Measurements from ENCODE around the gene AURKAIP1. TPM values are rescaled to one million over a fixed set of nuclear protein-coding genes. Genes with fewer than 3 reads are reported as not detected.
A peak's percentile ranks its signal among the peaks of the same experiment; 100 is the strongest.

The AURKAIP1 gene
- polyA plus RNA-seq, 2 of the 4 experiments (the other 2 are of a cell fraction), result 62.0 to 102 TPM

DNA sequence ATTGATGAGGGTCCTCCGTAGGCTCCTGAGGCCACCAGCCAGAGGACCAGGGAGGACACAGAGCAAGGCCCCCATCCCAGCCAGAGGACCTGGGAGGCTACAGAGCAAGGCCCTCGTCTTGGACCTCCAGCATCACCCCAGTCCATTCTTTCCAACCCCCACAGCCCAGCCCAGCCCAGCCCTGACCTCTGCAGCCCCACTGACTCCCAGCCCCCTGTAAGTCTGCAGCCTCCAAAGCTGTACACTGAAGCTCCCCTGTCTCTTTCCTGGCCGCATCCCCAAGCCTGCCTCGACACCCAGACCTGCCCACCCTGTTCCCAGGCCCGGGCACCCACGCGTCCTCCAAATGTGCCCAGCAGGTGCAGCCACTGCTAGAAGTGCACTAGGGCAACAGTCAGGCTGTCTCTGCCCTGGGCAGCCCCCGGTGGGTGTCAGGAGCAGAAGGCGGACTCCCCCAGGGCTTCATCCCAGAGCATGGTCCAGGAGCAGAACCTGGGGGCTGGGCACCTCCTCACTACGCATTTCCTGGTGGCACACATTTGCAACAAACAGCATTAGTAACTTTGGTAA is 27.9 kb downstream of the AURKAIP1 start:
- CTCF ChIA-PET, result interaction anchor here (1.1 to 7.2 kb wide), 10 partner anchors 11 to 159 kb away, joined by 3 to 73 read pairs (median 6); partner anchors contain the start of genes AURKAIP1 and TAS1R3
- FAIRE-seq (no peak), DNase-seq (ENCODE audit: low read depth in 1 of 2, low spot score in 1 of 2) (no peak), ATAC-seq (no peak)
- Histone ChIP-seq H3K4me2 (peak overlapping the region; percentile 97), H3K4me1 (peaks cover 50% of the 10 kb centered on the region), H3K27ac (peak overlapping the region; percentile 99 to 100), H3K4me3 (peak overlapping the region; percentile 87), H3K9me3 (no peaks in the 10 kb centered on the region)
- no peak for TF ChIP-seq MAZ (IDR thresholded peaks at IDR 0.05; ENCODE audit: borderline replicate concordance, low read depth, low read length)
- TF ChIP-seq RARB (CRISPR knock-in tag; IDR thresholded peaks at IDR 0.05), result no peak
- TF ChIP-seq CHD4 (IDR thresholded peaks at IDR 0.05; ENCODE audit: borderline replicate concordance), result no peak
- TF ChIP-seq, protein P1, sequence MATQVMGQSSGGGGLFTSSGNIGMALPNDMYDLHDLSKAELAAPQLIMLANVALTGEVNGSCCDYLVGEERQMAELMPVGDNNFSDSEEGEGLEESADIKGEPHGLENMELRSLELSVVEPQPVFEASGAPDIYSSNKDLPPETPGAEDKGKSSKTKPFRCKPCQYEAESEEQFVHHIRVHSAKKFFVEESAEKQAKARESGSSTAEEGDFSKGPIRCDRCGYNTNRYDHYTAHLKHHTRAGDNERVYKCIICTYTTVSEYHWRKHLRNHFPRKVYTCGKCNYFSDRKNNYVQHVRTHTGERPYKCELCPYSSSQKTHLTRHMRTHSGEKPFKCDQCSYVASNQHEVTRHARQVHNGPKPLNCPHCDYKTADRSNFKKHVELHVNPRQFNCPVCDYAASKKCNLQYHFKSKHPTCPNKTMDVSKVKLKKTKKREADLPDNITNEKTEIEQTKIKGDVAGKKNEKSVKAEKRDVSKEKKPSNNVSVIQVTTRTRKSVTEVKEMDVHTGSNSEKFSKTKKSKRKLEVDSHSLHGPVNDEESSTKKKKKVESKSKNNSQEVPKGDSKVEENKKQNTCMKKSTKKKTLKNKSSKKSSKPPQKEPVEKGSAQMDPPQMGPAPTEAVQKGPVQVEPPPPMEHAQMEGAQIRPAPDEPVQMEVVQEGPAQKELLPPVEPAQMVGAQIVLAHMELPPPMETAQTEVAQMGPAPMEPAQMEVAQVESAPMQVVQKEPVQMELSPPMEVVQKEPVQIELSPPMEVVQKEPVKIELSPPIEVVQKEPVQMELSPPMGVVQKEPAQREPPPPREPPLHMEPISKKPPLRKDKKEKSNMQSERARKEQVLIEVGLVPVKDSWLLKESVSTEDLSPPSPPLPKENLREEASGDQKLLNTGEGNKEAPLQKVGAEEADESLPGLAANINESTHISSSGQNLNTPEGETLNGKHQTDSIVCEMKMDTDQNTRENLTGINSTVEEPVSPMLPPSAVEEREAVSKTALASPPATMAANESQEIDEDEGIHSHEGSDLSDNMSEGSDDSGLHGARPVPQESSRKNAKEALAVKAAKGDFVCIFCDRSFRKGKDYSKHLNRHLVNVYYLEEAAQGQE (IDR thresholded peaks at IDR 0.05), result no peak
- no peak for TF ChIP-seq MAFK (IDR thresholded peaks at IDR 0.05; ENCODE audit: partially characterized antibody)
- TF ChIP-seq EHF (CRISPR knock-in tag; IDR thresholded peaks at IDR 0.05), result no peak
- TF ChIP-seq RCOR1 (IDR thresholded peaks at IDR 0.05; ENCODE audit: low read depth, low read length), result no peak
- TF ChIP-seq, protein P2, sequence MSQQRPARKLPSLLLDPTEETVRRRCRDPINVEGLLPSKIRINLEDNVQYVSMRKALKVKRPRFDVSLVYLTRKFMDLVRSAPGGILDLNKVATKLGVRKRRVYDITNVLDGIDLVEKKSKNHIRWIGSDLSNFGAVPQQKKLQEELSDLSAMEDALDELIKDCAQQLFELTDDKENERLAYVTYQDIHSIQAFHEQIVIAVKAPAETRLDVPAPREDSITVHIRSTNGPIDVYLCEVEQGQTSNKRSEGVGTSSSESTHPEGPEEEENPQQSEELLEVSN (IDR thresholded peaks at IDR 0.05; ENCODE audit: borderline replicate concordance, low read depth), result no peak
- TF ChIP-seq, protein P3, sequence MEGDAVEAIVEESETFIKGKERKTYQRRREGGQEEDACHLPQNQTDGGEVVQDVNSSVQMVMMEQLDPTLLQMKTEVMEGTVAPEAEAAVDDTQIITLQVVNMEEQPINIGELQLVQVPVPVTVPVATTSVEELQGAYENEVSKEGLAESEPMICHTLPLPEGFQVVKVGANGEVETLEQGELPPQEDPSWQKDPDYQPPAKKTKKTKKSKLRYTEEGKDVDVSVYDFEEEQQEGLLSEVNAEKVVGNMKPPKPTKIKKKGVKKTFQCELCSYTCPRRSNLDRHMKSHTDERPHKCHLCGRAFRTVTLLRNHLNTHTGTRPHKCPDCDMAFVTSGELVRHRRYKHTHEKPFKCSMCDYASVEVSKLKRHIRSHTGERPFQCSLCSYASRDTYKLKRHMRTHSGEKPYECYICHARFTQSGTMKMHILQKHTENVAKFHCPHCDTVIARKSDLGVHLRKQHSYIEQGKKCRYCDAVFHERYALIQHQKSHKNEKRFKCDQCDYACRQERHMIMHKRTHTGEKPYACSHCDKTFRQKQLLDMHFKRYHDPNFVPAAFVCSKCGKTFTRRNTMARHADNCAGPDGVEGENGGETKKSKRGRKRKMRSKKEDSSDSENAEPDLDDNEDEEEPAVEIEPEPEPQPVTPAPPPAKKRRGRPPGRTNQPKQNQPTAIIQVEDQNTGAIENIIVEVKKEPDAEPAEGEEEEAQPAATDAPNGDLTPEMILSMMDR (IDR thresholded peaks at IDR 0.05), result no peak
- no peak for TF ChIP-seq NPAS2 (CRISPR knock-in tag; IDR thresholded peaks at IDR 0.05; ENCODE audit: borderline replicate concordance)
- no peak for TF ChIP-seq HDAC2 (IDR thresholded peaks at IDR 0.05)
- TF ChIP-seq CBX2 (IDR thresholded peaks at IDR 0.05; ENCODE audit: borderline replicate concordance, low read depth), result no peak
- TF ChIP-seq, protein P4, sequence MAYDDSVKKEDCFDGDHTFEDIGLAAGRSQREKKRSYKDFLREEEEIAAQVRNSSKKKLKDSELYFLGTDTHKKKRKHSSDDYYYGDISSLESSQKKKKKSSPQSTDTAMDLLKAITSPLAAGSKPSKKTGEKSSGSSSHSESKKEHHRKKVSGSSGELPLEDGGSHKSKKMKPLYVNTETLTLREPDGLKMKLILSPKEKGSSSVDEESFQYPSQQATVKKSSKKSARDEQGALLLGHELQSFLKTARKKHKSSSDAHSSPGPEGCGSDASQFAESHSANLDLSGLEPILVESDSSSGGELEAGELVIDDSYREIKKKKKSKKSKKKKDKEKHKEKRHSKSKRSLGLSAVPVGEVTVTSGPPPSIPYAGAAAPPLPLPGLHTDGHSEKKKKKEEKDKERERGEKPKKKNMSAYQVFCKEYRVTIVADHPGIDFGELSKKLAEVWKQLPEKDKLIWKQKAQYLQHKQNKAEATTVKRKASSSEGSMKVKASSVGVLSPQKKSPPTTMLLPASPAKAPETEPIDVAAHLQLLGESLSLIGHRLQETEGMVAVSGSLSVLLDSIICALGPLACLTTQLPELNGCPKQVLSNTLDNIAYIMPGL (CRISPR knock-in tag; IDR thresholded peaks at IDR 0.05; ENCODE audit: borderline replicate concordance), result no peak
- POLR2A ChIA-PET, result no interaction called here
- 67% methylated on average over 8 of the region's 10 CpGs for WGBS (ENCODE audit: missing lambda C conversion rate)

DNA sequence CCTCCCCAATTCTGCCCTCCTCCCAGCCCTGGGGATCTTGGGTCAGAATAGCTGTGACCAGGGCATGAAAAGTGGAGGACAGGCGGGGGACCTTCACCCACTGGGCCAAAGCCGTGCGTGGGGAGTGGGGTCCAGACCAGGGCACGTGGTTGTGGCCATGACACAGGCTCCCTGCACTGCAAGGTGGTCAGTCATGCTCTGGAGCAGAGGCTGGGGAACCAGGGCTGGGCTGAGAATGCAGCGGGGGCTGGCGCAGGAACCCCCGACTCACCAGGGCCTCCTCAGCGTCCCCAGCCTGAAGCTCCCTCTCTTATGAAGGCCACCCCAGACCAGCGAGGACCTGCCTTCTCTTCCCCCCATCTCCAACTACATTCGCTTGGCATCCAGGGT is 28.5 kb downstream of the AURKAIP1 start:
- peak overlapping the region; percentile 87; the same call in 1 of the 3 replicates for H3K4me3 ChIP-seq
- POLR2A ChIA-PET, result no interaction called here
- TF ChIP-seq FOSL2 (IDR thresholded peaks at IDR 0.05) (no peak), FOSL2 (CRISPR knock-in tag; IDR thresholded peaks at IDR 0.05) (no peak), GATA3 (IDR thresholded peaks at IDR 0.05; ENCODE audit: borderline replicate concordance) (no peak), FOXS1 (CRISPR knock-in tag; IDR thresholded peaks at IDR 0.05) (no peak), CBX2 (IDR thresholded peaks at IDR 0.05; ENCODE audit: borderline replicate concordance, low read depth) (no peak), EP300 (IDR thresholded peaks at IDR 0.05) (no peak), SMC3 (IDR thresholded peaks at IDR 0.05) (no peak)
- TF ChIP-seq, protein P5, sequence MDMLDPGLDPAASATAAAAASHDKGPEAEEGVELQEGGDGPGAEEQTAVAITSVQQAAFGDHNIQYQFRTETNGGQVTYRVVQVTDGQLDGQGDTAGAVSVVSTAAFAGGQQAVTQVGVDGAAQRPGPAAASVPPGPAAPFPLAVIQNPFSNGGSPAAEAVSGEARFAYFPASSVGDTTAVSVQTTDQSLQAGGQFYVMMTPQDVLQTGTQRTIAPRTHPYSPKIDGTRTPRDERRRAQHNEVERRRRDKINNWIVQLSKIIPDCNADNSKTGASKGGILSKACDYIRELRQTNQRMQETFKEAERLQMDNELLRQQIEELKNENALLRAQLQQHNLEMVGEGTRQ (IDR thresholded peaks at IDR 0.05), result no peak
- peak overlapping the region; percentile 97 for H3K4me2 ChIP-seq
- DNase-seq (ENCODE audit: low read depth in 1 of 2, low spot score in 1 of 2) (no peak), FAIRE-seq (no peak), ATAC-seq (no peak)
- peak overlapping the region; percentile 99 to 100 for H3K27ac ChIP-seq
- no peaks in the 10 kb centered on the region for H3K9me3 ChIP-seq
- WGBS (ENCODE audit: missing lambda C conversion rate), result 78% methylated on average over 6 of the region's 10 CpGs
- H3K4me1 ChIP-seq, result peaks cover 45% of the 10 kb centered on the region
- CTCF ChIA-PET, result interaction anchor here (1.1 to 7.2 kb wide), 6 partner anchors 11 to 41 kb away, joined by 3 to 73 read pairs (median 6); no protein-coding TSS in a partner anchor
